NCI-H146 (cell line): Measurements from ENCODE around the gene CD6.

Experiments
- DNase-seq: peaks from one replicate; lab custom pipeline; 2025; lab: John Stamatoyannopoulos, UW

CD6 gene

DNA sequence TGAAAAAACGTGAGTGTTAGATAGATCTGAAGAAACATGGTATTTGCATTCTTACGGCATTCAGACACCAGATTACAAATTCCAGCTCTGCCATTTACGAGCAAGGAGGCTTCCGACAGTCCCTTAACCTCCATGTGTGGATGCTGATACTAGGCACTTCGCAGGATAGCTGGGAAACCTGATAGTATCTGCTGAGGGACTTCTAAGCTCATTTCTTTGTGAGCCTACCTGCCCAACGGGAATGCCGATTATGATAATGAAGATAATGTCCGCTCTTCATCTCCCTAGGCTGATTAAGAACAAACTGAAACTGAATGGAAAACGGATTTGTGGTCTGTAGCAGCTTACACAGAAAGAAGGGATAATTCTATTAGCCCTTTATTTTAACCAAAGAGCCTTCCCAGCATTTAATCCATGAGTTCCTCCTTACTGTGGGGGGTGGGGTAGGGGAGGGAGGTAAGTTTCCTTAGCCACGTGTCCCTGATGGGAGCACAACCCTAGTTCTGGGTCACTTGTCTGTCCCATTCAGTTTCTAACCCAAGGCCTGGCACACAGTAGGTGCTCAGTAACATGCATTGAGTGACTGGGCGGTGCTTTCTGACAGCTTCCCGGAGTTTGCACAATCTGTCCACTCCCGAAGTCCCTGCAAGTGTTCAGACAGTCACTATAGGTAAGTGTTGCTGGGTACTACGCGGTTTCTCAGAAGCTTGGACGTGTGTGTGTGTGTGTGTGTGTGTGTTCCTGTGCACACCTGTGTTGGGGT is 39.2 kb downstream of the CD6 start:
- no peak for DNase-seq

DNA sequence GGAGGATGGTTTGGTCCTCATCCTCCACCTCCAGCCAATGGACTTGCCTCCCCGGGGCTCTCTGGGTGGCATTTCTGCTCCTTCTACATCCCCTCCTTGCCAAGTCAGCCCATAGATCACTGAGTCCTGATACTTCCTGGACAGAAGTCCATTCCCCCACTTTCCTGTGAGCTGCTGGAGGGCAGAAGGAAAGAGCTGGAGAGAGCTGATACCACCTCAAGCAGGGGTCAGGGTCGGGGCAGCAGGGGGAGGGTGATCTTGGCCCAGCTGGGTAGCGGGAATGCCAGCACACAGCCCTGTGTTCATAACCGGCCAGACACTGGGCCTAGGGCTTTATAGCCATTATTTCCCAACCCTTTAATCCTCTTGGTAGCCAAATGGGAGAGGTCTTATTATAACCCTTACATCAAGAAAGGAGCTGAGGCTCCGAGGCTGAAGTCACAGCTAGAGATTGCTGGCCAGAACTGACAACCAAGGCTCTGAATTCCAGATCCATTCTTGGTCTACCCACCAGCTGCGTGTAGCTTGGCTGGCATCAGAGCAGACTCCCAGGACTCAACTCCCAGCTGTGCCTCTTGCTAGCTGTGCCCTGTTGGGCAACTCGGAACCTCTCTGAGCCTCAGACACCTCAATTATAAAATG is 39.9 kb downstream of the CD6 start:
- DNase-seq: no peak

DNA sequence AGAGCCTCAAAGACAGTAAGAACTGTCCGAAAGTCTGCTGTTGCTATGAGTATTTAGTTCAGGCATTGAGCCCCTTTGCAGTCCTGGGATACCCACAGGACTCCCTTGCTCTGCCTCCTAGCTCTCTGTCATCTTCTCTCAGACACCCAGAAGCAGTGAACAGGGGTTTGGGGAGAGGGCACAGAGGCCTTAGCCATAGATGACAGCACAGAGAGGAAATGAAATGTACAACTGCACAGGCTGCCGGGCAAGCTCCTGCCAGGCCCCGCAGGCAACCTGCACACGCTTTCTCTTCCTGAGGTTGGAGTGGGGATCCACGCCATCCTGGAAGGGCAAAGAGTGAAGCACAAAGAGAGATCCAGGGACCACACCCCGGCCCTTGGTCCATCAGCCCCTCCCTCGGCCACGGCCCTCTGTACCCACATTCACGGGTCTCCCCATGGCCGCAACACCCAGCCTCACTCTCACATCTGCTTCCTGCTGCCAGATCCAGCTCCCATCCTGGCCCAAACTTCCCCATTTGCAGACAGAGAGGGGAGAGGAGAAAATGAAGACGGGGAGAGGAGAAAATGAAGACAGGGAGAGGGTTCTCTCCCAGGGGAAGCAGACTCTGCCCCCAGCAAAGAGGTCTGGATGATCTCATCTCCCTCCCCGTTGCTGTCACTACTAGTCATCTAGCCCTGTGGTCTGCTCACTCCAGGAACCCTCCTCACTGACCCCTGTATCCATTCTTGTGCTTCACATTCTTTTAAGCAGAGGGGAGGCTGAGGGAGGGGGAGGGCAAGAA is 40.7 kb downstream of the CD6 start:
- DNase-seq: peak; percentile 75

DNA sequence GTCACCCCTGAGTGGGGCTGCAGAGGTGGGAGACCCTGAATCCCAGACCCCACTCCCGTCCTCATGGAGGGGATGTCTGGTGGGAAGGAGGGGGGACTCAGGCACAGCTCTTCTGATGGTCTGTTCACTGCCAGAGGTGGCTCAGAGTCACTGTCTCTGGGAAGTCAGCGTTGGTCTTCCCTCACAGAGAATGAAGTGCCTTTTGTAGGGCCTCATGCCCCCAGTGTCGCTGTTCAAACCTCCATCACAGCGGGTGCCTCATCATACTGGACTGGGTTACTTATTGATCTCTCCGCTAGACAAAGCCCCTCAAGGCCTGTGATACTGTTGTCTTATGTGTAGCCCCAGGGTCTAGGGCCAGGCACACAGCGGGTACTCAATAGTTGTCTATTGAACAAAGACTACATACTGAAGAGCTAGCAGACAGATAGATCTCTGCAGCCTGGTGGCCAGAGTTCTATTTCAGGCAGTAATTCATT is 41.3 kb downstream of the CD6 start:
- DNase-seq: peak; percentile 99

DNA sequence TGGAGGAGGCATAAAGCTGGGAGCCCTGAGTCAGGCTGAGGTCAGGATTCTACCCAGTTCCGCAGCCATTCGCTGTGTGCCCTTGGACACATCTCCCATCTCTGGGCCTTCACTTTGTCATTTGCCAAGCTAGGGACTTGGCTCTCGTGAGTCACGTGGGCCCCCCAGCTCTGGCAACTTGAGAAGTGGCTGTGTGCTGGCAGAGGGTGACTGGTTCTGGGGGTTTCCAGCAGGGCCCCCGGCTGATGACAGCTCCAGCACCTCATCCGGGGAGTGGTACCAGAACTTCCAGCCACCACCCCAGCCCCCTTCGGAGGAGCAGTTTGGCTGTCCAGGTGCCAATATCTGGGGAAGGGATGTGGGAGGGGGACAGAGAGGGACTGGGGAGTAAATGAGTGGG is 46.6 kb downstream of the CD6 start:
- no peak for DNase-seq

DNA sequence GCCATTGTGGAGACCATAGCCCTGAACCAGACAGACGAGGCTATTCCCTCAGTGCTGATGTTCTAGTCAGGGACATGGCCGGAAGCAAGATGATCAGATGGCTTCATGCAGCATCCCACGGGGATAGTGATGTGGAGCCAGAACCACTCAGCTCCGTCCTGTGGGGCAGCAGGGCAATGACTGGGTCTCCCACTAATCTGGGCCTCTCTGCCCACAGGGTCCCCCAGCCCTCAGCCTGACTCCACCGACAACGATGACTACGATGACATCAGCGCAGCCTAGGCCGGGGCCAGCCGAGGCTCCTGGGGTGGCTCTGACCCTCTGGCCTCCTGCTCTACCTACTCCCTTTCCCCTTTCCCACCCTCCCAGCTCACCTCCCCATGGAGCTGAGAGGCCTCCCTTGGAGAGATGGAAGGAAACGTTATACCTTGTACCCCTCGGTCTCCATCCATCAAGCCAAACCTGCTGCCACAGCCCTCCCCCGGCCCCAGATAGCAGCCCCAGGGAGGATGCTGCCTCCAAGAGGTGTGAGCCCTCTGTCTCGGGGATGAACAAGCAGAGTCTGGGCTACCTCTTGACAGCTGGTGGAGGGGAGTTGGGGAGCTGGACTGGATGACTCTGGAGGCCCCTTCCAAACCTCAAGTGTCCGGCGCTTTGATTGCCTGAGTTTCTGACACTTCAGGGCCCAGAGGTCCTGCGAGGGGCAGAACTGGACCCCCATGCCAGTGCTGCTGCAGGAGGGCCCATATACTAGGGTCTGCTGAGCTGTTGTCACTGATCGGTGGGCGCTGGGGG is 47.8 kb downstream of the CD6 start:
- no peak for DNase-seq

DNA sequence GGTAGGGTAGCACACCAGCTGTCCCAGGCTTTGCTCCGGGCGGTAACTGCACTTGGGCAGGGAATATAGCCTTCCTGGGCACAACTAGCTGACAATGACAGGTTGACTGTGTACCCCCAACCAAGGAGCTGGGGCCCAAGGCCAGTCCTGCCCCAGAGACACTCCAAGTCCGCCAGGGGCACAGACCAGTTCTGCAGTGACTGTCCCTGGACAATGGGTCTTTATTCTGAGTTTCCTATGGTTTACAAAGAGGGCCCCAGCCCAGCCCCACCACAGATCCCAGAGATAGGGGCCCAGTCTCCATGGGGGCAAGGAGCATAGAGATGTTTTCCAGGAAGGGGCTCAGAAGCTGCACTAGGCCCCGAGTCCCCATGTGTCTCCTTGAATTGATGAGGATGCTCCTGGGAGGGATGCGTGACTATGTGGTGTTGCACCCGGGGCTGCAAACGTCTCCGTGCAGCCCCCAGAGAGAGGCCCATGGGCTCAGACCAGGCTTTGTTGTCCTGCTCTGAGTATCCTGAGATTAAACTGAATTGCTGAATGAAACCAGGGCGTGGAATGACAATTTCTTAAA is 48.4 kb downstream of the CD6 start:
- no peak for DNase-seq

DNA sequence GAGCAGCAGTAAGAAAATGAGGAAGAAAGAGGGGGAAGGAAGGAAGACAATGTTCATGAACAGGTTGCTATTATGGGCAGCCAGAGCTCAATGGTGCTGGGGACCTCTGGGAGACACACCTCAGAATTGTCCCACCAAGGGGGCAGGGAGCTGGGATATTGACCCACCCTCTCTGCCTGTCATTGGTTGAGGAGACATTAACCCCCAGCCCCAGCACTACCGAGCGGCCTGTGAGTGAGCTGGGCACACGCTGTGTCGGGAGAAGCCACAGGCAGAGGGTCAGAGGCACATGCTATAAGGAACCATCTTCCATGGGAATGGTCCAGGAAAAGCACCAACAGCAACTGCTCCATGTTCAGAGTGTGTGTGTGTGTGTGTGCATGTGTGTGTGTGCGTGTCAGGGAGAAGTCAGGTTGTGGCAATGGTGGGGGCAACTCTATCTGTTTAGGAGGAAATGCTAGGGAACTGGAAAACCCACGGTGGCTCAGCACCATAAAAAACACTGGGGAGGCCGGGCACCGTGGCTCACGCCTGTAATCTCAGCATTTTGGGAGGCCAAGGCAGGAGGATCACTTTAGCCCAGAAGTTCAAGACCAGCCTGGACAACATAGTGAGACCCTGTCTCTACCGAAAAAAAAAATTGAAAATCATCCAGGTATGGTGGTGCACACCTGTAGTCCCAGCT is 49.2 kb downstream of the CD6 start:
- no peak for DNase-seq

DNA sequence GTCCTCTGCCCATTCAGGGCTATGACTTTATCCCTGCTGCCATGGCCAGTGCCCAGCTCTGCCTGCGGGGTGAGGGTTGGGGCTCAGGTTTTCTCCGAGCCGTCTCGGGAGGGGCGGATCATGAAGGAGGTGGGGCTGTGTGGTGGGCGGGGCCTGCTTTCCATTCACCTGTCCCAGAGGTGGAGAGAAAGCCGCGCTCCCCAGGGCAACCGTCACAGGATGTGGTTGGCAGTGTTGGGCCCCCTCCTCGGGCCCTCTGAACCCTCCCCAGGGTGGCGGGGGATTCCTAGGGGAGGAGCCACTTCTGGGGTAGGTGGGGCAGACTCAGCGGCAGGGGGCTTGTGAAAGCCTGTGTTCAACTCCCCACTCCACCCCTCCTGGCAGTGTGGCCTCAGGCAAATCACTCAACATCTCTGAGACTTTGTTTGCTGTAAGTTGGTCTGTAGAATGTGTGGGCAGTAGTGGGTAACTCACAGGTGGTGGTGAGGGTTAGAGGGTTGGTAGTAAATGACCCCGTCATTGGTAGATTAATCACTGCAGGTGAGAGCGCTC is 50.3 kb downstream of the CD6 start:
- DNase-seq: peak; percentile 58

DNA sequence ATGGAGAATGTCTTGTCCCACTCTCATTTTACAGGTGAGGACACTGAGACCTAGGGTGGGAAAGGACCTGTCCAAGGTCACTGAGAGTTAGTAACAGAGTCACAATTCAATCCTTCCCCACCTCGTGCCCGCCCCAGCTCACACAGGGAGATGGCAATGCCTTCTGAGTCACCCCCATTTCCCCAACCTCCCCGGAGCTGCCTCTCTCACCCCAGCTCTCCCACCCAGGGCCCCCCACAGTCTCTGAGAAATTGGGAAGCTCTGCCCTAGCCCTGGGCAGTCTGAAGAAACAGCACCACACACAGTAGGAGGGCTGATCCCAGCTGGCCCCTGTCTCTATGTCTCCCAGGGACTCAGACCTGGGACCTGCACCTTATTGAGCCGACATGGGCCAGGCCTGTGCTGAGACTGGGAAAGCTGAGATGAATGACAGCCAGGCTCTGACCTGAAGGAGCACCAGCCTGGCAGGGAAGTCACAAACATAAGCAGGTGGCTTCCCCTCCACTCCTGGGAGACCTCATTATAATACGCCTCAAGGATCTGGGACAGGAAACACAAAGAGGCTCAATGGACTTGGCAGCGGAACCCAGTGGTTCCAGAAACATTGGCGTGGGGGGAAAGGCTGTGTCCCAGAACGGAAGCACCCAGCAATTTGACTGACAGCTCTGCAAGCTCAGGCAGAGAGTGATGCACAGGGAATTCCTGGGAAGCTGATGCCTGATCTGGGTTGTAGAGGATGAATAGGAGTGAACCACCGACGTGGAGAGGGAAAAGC is 51.0 kb downstream of the CD6 start:
- no peak for DNase-seq

DNA sequence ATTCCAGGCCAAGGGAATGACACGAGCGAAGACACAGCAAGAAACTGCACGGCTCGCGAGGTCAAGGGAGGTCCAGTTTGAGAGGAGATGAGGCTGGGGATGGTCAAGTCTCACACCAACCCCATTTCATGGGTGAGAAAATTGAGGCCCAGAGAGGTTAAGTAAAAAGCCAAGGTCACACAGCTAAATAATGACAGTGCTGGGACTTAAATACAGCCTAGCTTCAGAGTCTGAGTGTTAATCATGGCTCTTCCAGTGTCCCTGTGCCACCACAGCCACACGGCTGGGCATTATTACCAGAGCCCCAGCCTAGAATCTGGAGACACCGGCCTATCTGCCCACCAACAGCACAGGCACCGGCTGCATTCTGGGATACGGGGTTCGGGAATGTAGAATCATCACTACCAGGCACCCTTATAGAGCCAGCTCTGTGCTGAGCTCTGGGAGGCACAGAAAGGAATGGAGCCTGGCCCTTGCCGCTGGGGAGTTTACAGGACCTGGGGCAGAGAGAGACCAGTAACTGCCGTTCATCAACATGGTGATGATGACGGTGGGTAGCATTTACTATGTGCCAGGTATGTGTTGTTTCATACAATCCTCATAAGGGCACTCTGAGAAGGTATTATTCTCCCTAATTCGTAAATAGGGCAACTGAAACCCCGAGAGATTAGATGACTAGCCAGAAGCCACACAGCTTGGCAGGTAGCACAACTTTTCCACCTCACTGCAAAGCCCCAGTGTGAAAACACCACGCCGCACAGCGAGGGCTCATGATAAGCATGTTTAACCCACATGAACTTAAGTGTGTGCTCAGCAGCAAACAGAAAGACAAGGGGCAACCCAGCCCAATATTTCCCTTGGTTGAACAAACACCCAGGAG is 51.8 kb downstream of the CD6 start:
- peak; percentile 71 for DNase-seq

DNA sequence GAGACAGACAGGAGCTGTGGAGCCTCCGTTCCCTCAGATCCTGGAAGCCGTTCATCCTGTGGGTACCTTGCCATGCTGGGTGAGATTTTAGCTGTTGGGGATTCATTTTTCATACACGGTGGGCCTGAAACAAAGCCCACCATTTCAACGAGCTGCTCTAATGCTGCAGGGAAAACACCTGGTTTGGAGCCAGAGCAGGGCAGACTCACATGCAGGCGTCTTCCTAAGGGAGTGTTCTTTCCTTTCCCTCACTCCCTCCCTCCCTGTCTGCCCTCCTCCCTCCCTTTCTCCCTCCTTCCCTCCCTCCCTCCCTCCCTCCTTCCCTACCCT is 52.5 kb downstream of the CD6 start:
- peak; percentile 38 for DNase-seq

DNA sequence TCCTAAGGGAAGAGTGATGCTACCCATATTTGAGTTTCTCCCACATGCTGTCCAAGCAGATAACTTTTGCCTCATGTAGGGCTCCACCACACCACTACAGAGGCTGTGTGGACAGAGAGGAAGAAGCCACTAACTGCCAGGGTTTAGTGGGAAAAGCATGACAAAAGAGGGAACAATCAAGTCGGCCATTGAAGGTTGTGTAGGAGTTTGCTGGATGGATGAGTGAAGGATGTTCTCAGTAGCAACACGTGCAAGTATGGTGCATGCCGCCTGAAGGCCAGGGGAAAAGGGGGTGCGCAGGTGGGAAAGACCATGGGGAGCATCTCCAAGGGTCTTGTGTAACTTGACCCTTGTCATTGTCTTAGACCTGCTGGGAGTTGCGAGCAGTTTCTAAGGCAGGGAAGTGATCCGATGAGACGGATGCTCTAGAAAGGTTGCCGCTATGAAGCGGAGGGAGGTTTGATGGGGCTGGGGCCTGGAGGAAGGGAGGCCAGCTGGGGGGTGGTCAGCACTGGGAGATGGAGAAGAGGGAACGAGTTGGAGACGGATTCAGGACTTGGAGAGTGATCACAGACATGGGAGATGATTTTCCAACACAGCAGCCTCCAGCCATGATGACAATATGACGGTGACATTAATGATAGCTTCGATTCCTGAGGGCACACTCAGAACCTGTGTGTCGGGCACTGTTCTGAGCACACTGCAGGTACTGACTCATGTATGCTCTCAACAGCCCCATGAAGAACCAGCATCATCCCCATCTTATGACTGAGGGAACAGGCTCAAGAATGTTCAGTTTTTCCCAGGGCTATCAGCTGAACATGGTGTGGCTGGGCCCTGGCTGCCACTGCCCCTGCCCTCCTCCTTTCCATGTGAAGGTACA is 53.7 kb downstream of the CD6 start:
- no peak for DNase-seq

DNA sequence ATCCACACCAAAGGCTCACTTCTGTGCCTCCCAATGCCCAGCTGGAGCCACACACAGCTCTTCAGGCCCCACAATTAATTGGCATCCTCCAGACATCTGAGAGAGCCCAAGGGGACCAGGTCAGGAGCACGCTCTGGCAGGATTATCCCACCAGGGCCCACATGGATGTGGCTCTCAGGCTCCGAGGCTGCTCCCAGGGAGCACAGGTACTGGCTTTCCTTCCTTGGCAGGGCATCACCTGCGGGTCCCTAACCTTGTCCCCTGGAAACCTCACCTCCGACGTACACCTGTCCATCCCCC is 54.3 kb downstream of the CD6 start:
- no peak for DNase-seq

DNA sequence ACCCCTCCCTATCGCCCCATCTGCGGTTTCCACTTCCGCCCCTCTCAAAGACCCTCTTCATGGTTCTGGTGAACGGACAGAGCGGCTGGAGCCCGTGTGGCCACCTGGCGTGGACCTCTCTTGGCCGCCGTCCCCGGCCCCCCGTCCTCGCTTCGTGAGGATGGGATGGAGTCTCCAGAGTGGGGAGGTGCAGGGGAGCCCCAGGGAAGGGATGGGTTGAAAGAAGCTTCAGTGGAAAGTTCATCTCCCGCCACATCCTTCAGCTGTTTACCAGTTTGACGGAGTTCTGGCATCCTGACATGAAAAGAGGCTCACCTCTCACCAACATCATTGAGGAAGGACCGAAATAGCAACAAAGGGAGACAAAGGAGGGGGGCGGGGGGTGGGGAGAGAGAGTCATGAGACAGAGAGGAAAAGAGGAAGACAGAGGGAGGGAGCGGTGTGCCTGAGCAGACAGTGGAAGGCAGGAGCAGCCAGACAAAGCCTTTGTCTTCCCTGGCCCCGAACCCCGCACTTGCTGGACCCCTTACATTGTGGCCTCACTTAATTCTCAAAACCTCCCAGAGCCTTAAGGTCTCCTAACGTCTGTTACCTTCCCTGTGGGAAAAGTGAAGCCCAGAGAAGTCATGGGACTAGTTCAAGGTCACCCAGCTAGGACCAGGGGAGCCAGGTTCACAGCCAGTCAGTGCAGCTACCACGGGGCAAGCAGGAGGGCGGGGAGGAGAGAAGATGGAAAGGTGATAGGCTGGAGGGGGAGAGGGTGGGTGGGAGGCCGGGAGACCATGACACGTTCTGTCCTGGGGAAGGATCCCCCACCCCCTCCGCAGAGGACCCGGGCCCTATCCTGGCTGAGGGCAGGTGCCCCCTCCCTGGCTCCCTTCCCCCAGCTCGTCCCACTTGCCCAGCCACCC is 54.9 kb downstream of the CD6 start:
- no peak for DNase-seq

DNA sequence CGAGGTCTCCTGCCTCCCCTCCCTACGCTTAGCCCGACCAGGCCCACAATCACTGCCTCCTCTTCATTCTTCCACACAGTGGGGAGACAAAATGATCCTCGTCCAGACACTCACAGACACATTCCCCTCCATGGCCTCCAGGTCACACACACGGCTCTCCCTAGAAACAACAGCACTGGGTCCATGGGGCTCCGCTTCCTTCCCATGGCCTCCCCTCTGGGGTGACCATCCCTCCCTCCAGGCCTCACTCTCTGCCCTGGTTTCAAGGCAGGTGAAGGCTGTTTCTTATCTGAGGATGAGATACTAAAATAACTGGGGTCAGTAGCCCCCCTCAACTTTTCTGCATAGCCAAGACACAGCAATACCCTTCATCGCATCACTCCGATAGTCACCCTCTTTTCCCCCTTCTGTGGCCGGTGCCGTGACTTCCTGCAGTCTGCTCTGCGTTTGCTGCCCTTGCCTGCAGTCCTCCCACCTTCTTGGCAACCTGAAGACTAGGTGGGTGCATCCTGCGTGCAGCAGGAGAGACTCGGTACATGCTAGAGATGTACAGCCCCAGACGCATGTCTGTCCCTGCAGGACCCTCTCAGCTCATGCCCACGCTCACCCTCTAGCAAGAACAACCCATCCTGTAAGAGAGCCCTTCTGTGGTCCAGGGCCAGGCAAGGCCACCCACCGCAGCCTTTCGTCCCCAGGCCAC is 55.8 kb downstream of the CD6 start:
- no peak for DNase-seq
